Mesenchymal stem cell (in vitro differentiated cells and primary cell): ENCODE measurements around the gene AHRR.

Source experiments
- DNase-seq: peaks from one replicate; pipeline ENCODE4 v3.0.0-alpha.2; 2013
- H2AFZ ChIP-seq: one replicate; pipeline ENCODE4 v1.6.1; 2013; ENCODE audit warnings: low read depth, mild to moderate bottlenecking, control low read depth, inconsistent platforms, low read length, moderate library complexity
- H2AK5ac ChIP-seq: 2 replicates; pipeline ENCODE4 v1.6.1; 2013; ENCODE audit warnings: low read length, moderate library complexity, mild to moderate bottlenecking, inconsistent platforms; ENCODE audit not compliant: severe bottlenecking
- H2BK120ac ChIP-seq: one replicate; pipeline ENCODE4 v1.6.1; 2013; ENCODE audit warnings: low read depth, mild to moderate bottlenecking, inconsistent platforms, low read length, moderate library complexity
- H2BK12ac ChIP-seq, 2 experiments: one replicate each; pipeline ENCODE4 v1.6.1; 2013; ENCODE audit warnings: inconsistent platforms in 2 of 2, low read length in 2 of 2, mild to moderate bottlenecking in 2 of 2, moderate library complexity in 2 of 2, control low read depth in 1 of 2
- H2BK15ac ChIP-seq: one replicate; pipeline ENCODE4 v1.6.1; 2013; ENCODE audit warnings: mild to moderate bottlenecking, low read depth, inconsistent platforms; ENCODE audit not compliant: poor library complexity, severe bottlenecking
- H2BK5ac ChIP-seq: 2 replicates; pipeline ENCODE4 v1.6.1; 2013; ENCODE audit warnings: low read depth, mild to moderate bottlenecking, low read length, control low read depth, inconsistent platforms; ENCODE audit not compliant: poor library complexity, severe bottlenecking
- H3K14ac ChIP-seq, 2 experiments: one replicate each; pipeline ENCODE4 v1.6.1; 2013; ENCODE audit warnings: inconsistent platforms in 2 of 2, low read length in 2 of 2, control low read depth in 1 of 2, mild to moderate bottlenecking in 1 of 2, moderate library complexity in 1 of 2
- H3K18ac ChIP-seq, 2 experiments: one replicate each; pipeline ENCODE4 v1.6.1; 2013; ENCODE audit warnings: inconsistent platforms in 2 of 2, low read length in 2 of 2, control low read depth in 1 of 2, low read depth in 1 of 2, mild to moderate bottlenecking in 1 of 2
- H3K23ac ChIP-seq, 2 experiments: one replicate each; pipeline ENCODE4 v1.6.1; 2013; ENCODE audit warnings: inconsistent platforms in 2 of 2, low read length in 2 of 2, mild to moderate bottlenecking in 2 of 2, moderate library complexity in 2 of 2, control low read depth in 1 of 2
- H3K27ac ChIP-seq: 2 replicates; pipeline ENCODE4 v1.5.1; 2013; ENCODE audit warnings: mild to moderate bottlenecking, moderate library complexity, low read length, control low read depth, inconsistent platforms; ENCODE audit not compliant: poor library complexity, severe bottlenecking
- H3K27me3 ChIP-seq, 2 experiments: 2 replicates each; pipeline versions ENCODE4 v1.6.1 to v1.7.0; 2013; ENCODE audit warnings: low read length in 2 of 2, mild to moderate bottlenecking in 2 of 2, moderate library complexity in 2 of 2, control low read depth in 1 of 2, inconsistent platforms in 1 of 2; ENCODE audit not compliant: control insufficient read depth in 1 of 2, insufficient read depth in 1 of 2
- H3K36me3 ChIP-seq, 2 experiments: 2 replicates each; pipeline versions ENCODE4 v1.6.1 to v1.7.0; 2013; ENCODE audit warnings: low read length in 2 of 2, control low read depth in 1 of 2, inconsistent platforms in 1 of 2, low read depth in 1 of 2, mild to moderate bottlenecking in 1 of 2; ENCODE audit not compliant: insufficient read depth in 2 of 2, control insufficient read depth in 1 of 2
- H3K4ac ChIP-seq, 2 experiments: one replicate each; pipeline ENCODE4 v1.6.1; 2013; ENCODE audit warnings: inconsistent platforms in 2 of 2, low read length in 2 of 2, mild to moderate bottlenecking in 2 of 2, moderate library complexity in 2 of 2, control low read depth in 1 of 2, low read depth in 1 of 2
- H3K4me1 ChIP-seq: 2 replicates; pipeline ENCODE4 v1.6.1; 2013; ENCODE audit warnings: low read depth, low read length, control low read depth; ENCODE audit not compliant: control insufficient read depth, insufficient read depth
- H3K4me2 ChIP-seq: 2 replicates; pipeline ENCODE4 v1.6.1; 2013; ENCODE audit warnings: low read length, mild to moderate bottlenecking, inconsistent platforms; ENCODE audit not compliant: poor library complexity, severe bottlenecking
- H3K4me3 ChIP-seq, 2 experiments: 2 replicates each; pipeline versions ENCODE4 v1.5.1 to v1.7.0; 2013; ENCODE audit warnings: low read length in 2 of 2, mild to moderate bottlenecking in 2 of 2, control low read depth in 1 of 2, low read depth in 1 of 2; ENCODE audit not compliant: insufficient read depth in 1 of 2
- H3K79me1 ChIP-seq: replicated peaks from 2 replicates; pipeline ENCODE4 v1.6.1; 2013; ENCODE audit warnings: mild to moderate bottlenecking, control low read depth, low read length, inconsistent platforms; ENCODE audit not compliant: poor library complexity, severe bottlenecking
- H3K9ac ChIP-seq: 2 replicates; pipeline ENCODE4 v1.7.0; 2013; ENCODE audit warnings: mild to moderate bottlenecking, low read length, moderate library complexity
- H3K9me3 ChIP-seq: 2 replicates; pipeline ENCODE4 v1.7.0; 2013; ENCODE audit warnings: mild to moderate bottlenecking, low read length; ENCODE audit not compliant: control insufficient read depth
- H4K8ac ChIP-seq: one replicate; pipeline ENCODE4 v1.6.1; 2013; ENCODE audit warnings: inconsistent platforms, mild to moderate bottlenecking, low read length, moderate library complexity
- H4K91ac ChIP-seq: one replicate; pipeline ENCODE4 v1.6.1; 2013; ENCODE audit warnings: mild to moderate bottlenecking, low read length, inconsistent platforms
- WGBS: methylation state at CpG from one replicate; pipeline ENCODE4 v1.1.7; 2013; ENCODE audit warnings: mixed read lengths; 5-methylcytosine and 5-hydroxymethylcytosine counted together

AHRR gene

GRCh38 chr5:431001-431710 is 109.6 kb downstream of the AHRR start:
- peak; percentile 70 for DNase-seq

GRCh38 chr5:431711-432050 is 110.2 kb downstream of the AHRR start:
- Histone ChIP-seq H3K4me3 (no peak overlapping the region), H2BK12ac (no peak overlapping the region), H4K8ac (no peak overlapping the region), H2AFZ (no peak overlapping the region), H3K9me3 (no peaks in the 10 kb centered on the region), H3K4me1 (peaks cover 35% of the 10 kb centered on the region), H3K79me1 (no peaks in the 10 kb centered on the region), H3K9ac (no peak overlapping the region), H3K14ac (no peak overlapping the region), H4K91ac (no peak overlapping the region), H3K36me3 (peaks cover 6 to 45% of the 10 kb centered on the region in 2 experiments), H3K27me3 (no peaks in the 10 kb centered on the region), H3K4me2 (no peak overlapping the region), H2BK5ac (no peak overlapping the region), H2BK120ac (no peak overlapping the region), H2AK5ac (no peak overlapping the region), H3K18ac (no peak overlapping the region), H3K27ac (no peak overlapping the region), H2BK15ac (no peak overlapping the region), H3K4ac (no peak overlapping the region), H3K23ac (no peak overlapping the region)
- WGBS, result 77% methylated on average over 3 of the region's 4 CpGs
- DNase-seq, result no peak

More at GRCh38 chr5:431001-431710, 109.6 kb downstream of the AHRR start:
- Histone ChIP-seq H3K4me1 (peaks cover 35% of the 10 kb centered on the region), H4K91ac (peak overlapping the region; percentile 53), H3K4me3 (no peak overlapping the region), H3K4ac (no peak overlapping the region), H2BK5ac (no peak overlapping the region), H2BK120ac (no peak overlapping the region), H3K27ac (no peak overlapping the region), H3K9ac (peak overlapping the region; percentile 17), H3K36me3 (peaks cover 6 to 48% of the 10 kb centered on the region in 2 experiments), H4K8ac (peak overlapping the region; percentile 69), H3K14ac (no peak overlapping the region), H2AK5ac (no peak overlapping the region), H3K4me2 (no peak overlapping the region), H3K27me3 (no peaks in the 10 kb centered on the region), H3K18ac (no peak overlapping the region), H2AFZ (no peak overlapping the region), H3K79me1 (no peaks in the 10 kb centered on the region), H3K9me3 (no peaks in the 10 kb centered on the region), H2BK15ac (no peak overlapping the region), H3K23ac (no peak overlapping the region), H2BK12ac (no peak overlapping the region)
- 68% methylated on average over 15 of the region's 18 CpGs for WGBS

- H3K23ac ChIP-seq, result no peak overlapping the region
- no peak overlapping the region for H3K4ac ChIP-seq
- H3K9me3 ChIP-seq, result no peaks in the 10 kb centered on the region
- no peak overlapping the region for H2BK120ac ChIP-seq
- no peak overlapping the region for H4K91ac ChIP-seq
- H2AFZ ChIP-seq, result no peak overlapping the region
- no peak overlapping the region for H3K27ac ChIP-seq
- no peak overlapping the region for H2BK5ac ChIP-seq
- no peak overlapping the region for H4K8ac ChIP-seq
- no peak overlapping the region for H3K4me2 ChIP-seq
- no peak overlapping the region for H2BK12ac ChIP-seq
- H3K36me3 ChIP-seq, result peaks cover 6 to 43% of the 10 kb centered on the region in 2 experiments
- H3K9ac ChIP-seq, result no peak overlapping the region
- 92% methylated on average over 18 of the region's 18 CpGs for WGBS
- H2BK15ac ChIP-seq, result no peak overlapping the region
- no peak overlapping the region for H3K14ac ChIP-seq
- no peak for DNase-seq
- peaks cover 35% of the 10 kb centered on the region for H3K4me1 ChIP-seq
- H3K27me3 ChIP-seq, result no peaks in the 10 kb centered on the region
- no peaks in the 10 kb centered on the region for H3K79me1 ChIP-seq
- H3K4me3 ChIP-seq, result no peak overlapping the region
- no peak overlapping the region for H2AK5ac ChIP-seq
- H3K18ac ChIP-seq, result no peak overlapping the region
Observed at GRCh38 chr5:432201-432927, 110.8 kb downstream of the AHRR start.

GRCh38 chr5:432928-433791 is 111.6 kb downstream of the AHRR start:
- no peak overlapping the region for H2AK5ac ChIP-seq
- H4K8ac ChIP-seq, result no peak overlapping the region
- no peak overlapping the region for H2BK5ac ChIP-seq
- H3K9ac ChIP-seq, result no peak overlapping the region
- no peak overlapping the region for H2BK15ac ChIP-seq
- H3K4me3 ChIP-seq, result no peak overlapping the region
- no peak overlapping the region for H3K23ac ChIP-seq
- 86% methylated on average over 23 of the region's 23 CpGs for WGBS
- no peak overlapping the region for H4K91ac ChIP-seq
- no peaks in the 10 kb centered on the region for H3K9me3 ChIP-seq
- H3K4ac ChIP-seq, result no peak overlapping the region
- no peak for DNase-seq
- no peak overlapping the region for H2AFZ ChIP-seq
- H3K18ac ChIP-seq, result no peak overlapping the region
- no peaks in the 10 kb centered on the region for H3K27me3 ChIP-seq
- no peak overlapping the region for H3K27ac ChIP-seq
- no peaks in the 10 kb centered on the region for H3K79me1 ChIP-seq
- H3K14ac ChIP-seq, result no peak overlapping the region
- H2BK120ac ChIP-seq, result no peak overlapping the region
- no peak overlapping the region for H3K4me2 ChIP-seq
- H3K4me1 ChIP-seq, result peaks cover 34% of the 10 kb centered on the region
- H3K36me3 ChIP-seq, result peaks cover 9 to 36% of the 10 kb centered on the region in 2 experiments
- no peak overlapping the region for H2BK12ac ChIP-seq
